ENCODE data around the gene ALDH3A2.

ALDH3A2 gene

GRCh38 chr17:19614900-19615299 is 33.7 kb upstream of the ALDH3A2 start:
- peaks cover 5% of the 10 kb centered on the region for H3K4me1 ChIP-seq (ENCODE audit: low read length)
- H4K20me1 ChIP-seq (ENCODE audit: insufficient read depth, low read length) = no peaks in the 10 kb centered on the region
- H3K27me3 ChIP-seq (ENCODE audit: low read depth, low read length) = no peaks in the 10 kb centered on the region
- TF ChIP-seq CTCF (IDR thresholded peaks at IDR 0.05; ENCODE audit: low read depth, low read length) = no peak
- H3K9ac ChIP-seq (ENCODE audit: low read length) = no peak overlapping the region
- H3K36me3 ChIP-seq (replicated peaks; ENCODE audit: low read depth, low read length) = no peaks in the 10 kb centered on the region
- no peak overlapping the region for H3K4me3 ChIP-seq (ENCODE audit: low read length)
- H3K9me3 ChIP-seq (ENCODE audit: insufficient read depth, low read length) = no peaks in the 10 kb centered on the region
- H3K27ac ChIP-seq (ENCODE audit: low read length) = no peak overlapping the region
- no peak overlapping the region for H2AFZ ChIP-seq (ENCODE audit: low read depth, low read length)
- no peak overlapping the region for H3K4me2 ChIP-seq (ENCODE audit: low read length)
- no peaks in the 10 kb centered on the region for H3K79me2 ChIP-seq (ENCODE audit: low read length)

- H3K27me3 ChIP-seq (ENCODE audit: low read depth, low read length) = no peaks in the 10 kb centered on the region
- no peak overlapping the region for H3K4me3 ChIP-seq (ENCODE audit: low read length)
- H2AFZ ChIP-seq (ENCODE audit: low read depth, low read length) = no peak overlapping the region
- no peaks in the 10 kb centered on the region for H3K9me3 ChIP-seq (ENCODE audit: insufficient read depth, low read length)
- H3K36me3 ChIP-seq (replicated peaks; ENCODE audit: low read depth, low read length) = no peaks in the 10 kb centered on the region
- TF ChIP-seq CTCF (IDR thresholded peaks at IDR 0.05; ENCODE audit: low read depth, low read length) (no peak), EZH2phosphoT487 (IDR thresholded peaks at IDR 0.05; ENCODE audit: low read depth) (no peak)
- H3K79me2 ChIP-seq (ENCODE audit: low read length) = no peaks in the 10 kb centered on the region
- H3K4me2 ChIP-seq (ENCODE audit: low read length) = no peak overlapping the region
- no peaks in the 10 kb centered on the region for H3K4me1 ChIP-seq (ENCODE audit: low read length)
- no peak overlapping the region for H3K27ac ChIP-seq (ENCODE audit: low read length)
- no peak overlapping the region for H3K9ac ChIP-seq (ENCODE audit: low read length)
- no peaks in the 10 kb centered on the region for H4K20me1 ChIP-seq (ENCODE audit: insufficient read depth, low read length)
Observed at GRCh38 chr17:19618015-19618414, 30.5 kb upstream of the ALDH3A2 start.

- TF ChIP-seq EZH2phosphoT487 (IDR thresholded peaks at IDR 0.05; ENCODE audit: low read depth) = no peak
- no peak for TF ChIP-seq CTCF (IDR thresholded peaks at IDR 0.05; ENCODE audit: low read depth, low read length)
- Histone ChIP-seq H3K4me3 (ENCODE audit: low read length) (no peak overlapping the region), H3K9ac (ENCODE audit: low read length) (no peak overlapping the region), H3K4me2 (ENCODE audit: low read length) (no peak overlapping the region), H3K27ac (ENCODE audit: low read length) (no peak overlapping the region), H3K9me3 (ENCODE audit: insufficient read depth, low read length) (no peaks in the 10 kb centered on the region), H3K79me2 (ENCODE audit: low read length) (no peaks in the 10 kb centered on the region), H2AFZ (ENCODE audit: low read depth, low read length) (no peak overlapping the region), H4K20me1 (ENCODE audit: insufficient read depth, low read length) (no peaks in the 10 kb centered on the region), H3K27me3 (ENCODE audit: low read depth, low read length) (no peaks in the 10 kb centered on the region), H3K36me3 (replicated peaks; ENCODE audit: low read depth, low read length) (no peaks in the 10 kb centered on the region), H3K4me1 (ENCODE audit: low read length) (no peaks in the 10 kb centered on the region)
Observed at GRCh38 chr17:19619705-19620325, 28.7 kb upstream of the ALDH3A2 start.

- H3K9me3 ChIP-seq (ENCODE audit: insufficient read depth, low read length) = no peaks in the 10 kb centered on the region
- H3K4me1 ChIP-seq (ENCODE audit: low read length) = no peaks in the 10 kb centered on the region
- H3K27me3 ChIP-seq (ENCODE audit: low read depth, low read length) = no peaks in the 10 kb centered on the region
- H3K9ac ChIP-seq (ENCODE audit: low read length) = no peak overlapping the region
- no peak overlapping the region for H3K4me2 ChIP-seq (ENCODE audit: low read length)
- no peaks in the 10 kb centered on the region for H3K79me2 ChIP-seq (ENCODE audit: low read length)
- H3K4me3 ChIP-seq (ENCODE audit: low read length) = no peak overlapping the region
- no peak for TF ChIP-seq EZH2phosphoT487 (IDR thresholded peaks at IDR 0.05; ENCODE audit: low read depth)
- H4K20me1 ChIP-seq (ENCODE audit: insufficient read depth, low read length) = no peaks in the 10 kb centered on the region
- H3K27ac ChIP-seq (ENCODE audit: low read length) = no peak overlapping the region
- no peak overlapping the region for H2AFZ ChIP-seq (ENCODE audit: low read depth, low read length)
- no peaks in the 10 kb centered on the region for H3K36me3 ChIP-seq (replicated peaks; ENCODE audit: low read depth, low read length)
Observed at GRCh38 chr17:19621697-19622096, 26.9 kb upstream of the ALDH3A2 start.

All from OCI-LY3 (cell line).